Psoas muscle (tissue), 8 donors: Measurements from ENCODE around the gene BRF1. TPM values are rescaled to one million over a fixed set of nuclear protein-coding genes. Genes with fewer than 3 reads are reported as not detected.

Source experiments
- ATAC-seq, 4 donors: fragments of 200-7000 bp; cut with Tn5 transposase; one replicate each; pipeline ENCODE4 v1.9.1; 2020; ENCODE audit warnings: moderate library complexity in 3 of 4, mild to moderate bottlenecking in 2 of 4
- DNase-seq, 2 donors: peaks; one replicate each; pipeline ENCODE4 v3.0.0-alpha.2; 2020
- H3K27ac ChIP-seq: fragments of 200-600 bp; one replicate; pipeline ENCODE4 v1.8.0; 2022
- H3K27me3 ChIP-seq, 3 donors: fragments of 200-600 bp in 1 of 3; one replicate each; pipeline versions ENCODE4 v1.6.1 to v1.8.0; 2013 to 2022; ENCODE audit warnings: low read length in 2 of 3, mild to moderate bottlenecking in 2 of 3, moderate library complexity in 1 of 3; ENCODE audit not compliant: insufficient read depth in 3 of 3
- H3K36me3 ChIP-seq, 2 donors: fragments of 200-600 bp in 1 of 2; one replicate each; pipeline versions ENCODE4 v1.6.1 to v1.8.0; 2013 to 2022; ENCODE audit warnings: low read depth in 1 of 2, mild to moderate bottlenecking in 1 of 2, moderate library complexity in 1 of 2; ENCODE audit not compliant: insufficient read depth in 1 of 2
- H3K4me1 ChIP-seq: fragments of 200-600 bp; one replicate; pipeline ENCODE4 v1.8.0; 2022
- H3K4me3 ChIP-seq: fragments of 200-600 bp; one replicate; pipeline ENCODE4 v1.8.0; 2022; ENCODE audit warnings: mild to moderate bottlenecking
- H3K9me3 ChIP-seq: fragments of 200-600 bp; one replicate; pipeline ENCODE4 v1.8.0; 2022
- CTCF ChIP-seq: fragments of 200-600 bp; IDR thresholded peaks from one replicate; pipeline ENCODE4 v1.8.0; 2022; ENCODE audit warnings: antibody characterized with exemption
- WGBS, 3 donors: extraction: QIAGEN DNeasy Blood & Tissue Kit; methylation state at CpG; one replicate each; pipeline versions ENCODE4 v1.1.6 to v1.1.7; 2013; 5-methylcytosine and 5-hydroxymethylcytosine counted together
- intact Hi-C, 2 donors: fragments of 100-400 bp; cut with DNase I; formaldehyde crosslinking; loops; one replicate each; pipeline versions ENCODE4 v1.11.0 to v1.14.2; 2022
- polyA plus RNA-seq, 3 donors: library from polyadenylated mRNA; stranded (reverse); fragments of 200-250 nt; gene quantifications; one replicate each; pipeline ENCODE4 v1.2.3, GENCODE V29; 2013
- total RNA-seq, 4 donors: library from RNA; stranded (reverse); fragmentation: NEBNext Ultra II Directional in 2 of 4; extraction: Animal tissue kit (Norgen Biotek cat#: 25700) in 2 of 4; gene quantifications; one replicate each; pipeline versions ENCODE4 v1.2.1 to v1.2.4, GENCODE V29; 2021 to 2023
- donor health status: healthy with polysubstance abuse.
- donor health status: DM: no; HTN: no; CAD: no; lungs with moderate emphysema.
- donor health status: Bipolar disorder and iron deficiency.
- donor health status: healthy.
- donor health status: DM: yes; HTN: yes; CAD: no.
- donor health status: DM: no; HTN: no; CAD: no.
- donor health status: DM: no; HTN: no; CAD: no.
- donor health status: DM: yes; HTN: yes; CAD: no.

The BRF1 gene
- total and polyA plus RNA-seq, 7 donors, result 12.9 to 26.2 (median 17.1) TPM

GRCh38 chr14:105228562-105228961 is 72.2 kb downstream of the BRF1 start:
- WGBS, 3 donors, result 67 to 71% (median 67%) methylated on average over 17 of the region's 17 CpGs
- intact Hi-C loops, result no loop called here
- Histone ChIP-seq H3K9me3 (no peaks in the 10 kb centered on the region), H3K4me1 (no peaks in the 10 kb centered on the region), H3K4me3 (no peak overlapping the region), H3K27ac (no peak overlapping the region), H3K27me3 (no peaks in the 10 kb centered on the region), H3K36me3 (peaks cover 0 to 45% of the 10 kb centered on the region in 2 donors)
- DNase-seq, result no peak
- no peak for ATAC-seq
- no peak for TF ChIP-seq CTCF

GRCh38 chr14:105227346-105227745 is 73.5 kb downstream of the BRF1 start:
- H3K4me3 ChIP-seq, result no peak overlapping the region
- intact Hi-C loops, result no loop called here
- no peaks in the 10 kb centered on the region for H3K9me3 ChIP-seq
- no peak for TF ChIP-seq CTCF
- no peak for DNase-seq
- no peak for ATAC-seq
- H3K36me3 ChIP-seq, result peaks cover 0 to 53% of the 10 kb centered on the region in 2 donors
- WGBS, 3 donors, result 94 to 98% (median 96%) methylated on average over 14 of the region's 14 CpGs
- H3K27me3 ChIP-seq, result no peaks in the 10 kb centered on the region
- no peaks in the 10 kb centered on the region for H3K4me1 ChIP-seq
- no peak overlapping the region for H3K27ac ChIP-seq

- H3K27me3 ChIP-seq, result no peaks in the 10 kb centered on the region
- no peaks in the 10 kb centered on the region for H3K9me3 ChIP-seq
- no peak for ATAC-seq
- H3K4me3 ChIP-seq, result no peak overlapping the region
- TF ChIP-seq CTCF, result no peak
- intact Hi-C loops, result no loop called here
- H3K4me1 ChIP-seq, result no peaks in the 10 kb centered on the region
- no peak overlapping the region for H3K27ac ChIP-seq
- WGBS, 3 donors, result 94 to 97% (median 95%) methylated on average over 10 of the region's 10 CpGs
- peak in 1 of 2 donors; percentile 8 for DNase-seq
- H3K36me3 ChIP-seq, result peaks cover 0 to 62% of the 10 kb centered on the region in 2 donors
These were observed 74.6 kb downstream of the BRF1 start for GRCh38 chr14:105226198-105226597.

- H3K9me3 ChIP-seq, result no peaks in the 10 kb centered on the region
- no peaks in the 10 kb centered on the region for H3K27me3 ChIP-seq
- intact Hi-C loops, result no loop called here
- peaks cover 0 to 70% of the 10 kb centered on the region in 2 donors for H3K36me3 ChIP-seq
- no peaks in the 10 kb centered on the region for H3K4me1 ChIP-seq
- no peak overlapping the region for H3K27ac ChIP-seq
- no peak for ATAC-seq
- no peak for TF ChIP-seq CTCF
- 85 to 91% (median 86%) methylated on average over 11 of the region's 11 CpGs for WGBS, 3 donors
- H3K4me3 ChIP-seq, result no peak overlapping the region
- DNase-seq, result peak in 1 of 2 donors; percentile 8
These were observed 75.8 kb downstream of the BRF1 start for GRCh38 chr14:105224845-105225570.
